ENCODE results near the gene PRKCQ.

DNA sequence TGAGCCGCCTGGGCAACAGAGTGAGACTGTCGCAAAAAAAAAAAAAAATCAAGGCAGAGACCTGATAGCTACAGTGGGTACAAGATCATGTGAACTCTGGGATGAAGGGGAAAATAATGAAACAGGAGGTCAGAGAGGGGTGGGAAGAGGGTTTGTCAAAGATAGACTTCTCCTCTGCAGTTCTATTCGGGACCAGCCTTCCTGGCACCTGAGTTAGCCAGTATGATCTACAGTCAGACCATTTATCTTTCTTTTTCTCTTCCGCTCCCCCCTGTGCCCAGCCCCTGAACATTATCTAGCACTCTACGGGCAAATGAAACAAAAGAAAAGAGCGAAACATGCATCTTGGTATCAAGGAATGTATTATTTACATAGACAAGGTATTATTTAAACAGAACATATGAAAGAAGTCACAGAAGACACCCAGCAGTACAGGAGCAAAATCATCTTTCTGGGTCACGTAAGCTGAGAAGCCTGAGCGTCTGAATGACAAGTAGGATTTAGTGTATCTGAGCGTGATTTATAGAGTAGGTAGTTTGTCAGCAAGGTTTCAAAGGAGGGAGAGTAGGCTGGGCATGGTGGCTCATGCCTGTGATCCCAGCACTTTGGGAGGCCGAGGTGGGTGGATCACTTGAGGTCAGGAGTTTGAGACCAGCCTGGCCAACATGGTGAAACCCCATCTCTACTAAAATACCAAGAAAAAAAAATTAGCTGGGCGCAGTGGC is 109.0 kb downstream of the PRKCQ start:
- no peak for TF ChIP-seq SUZ12 (IDR thresholded peaks at IDR 0.05)
- no peak for TF ChIP-seq BHLHE40 (IDR thresholded peaks at IDR 0.05; ENCODE audit: borderline replicate concordance)
- no peak for TF ChIP-seq ARNT (IDR thresholded peaks at IDR 0.05)
- TF ChIP-seq SP1 (IDR thresholded peaks at IDR 0.05) = no peak
- TF ChIP-seq, protein P1, sequence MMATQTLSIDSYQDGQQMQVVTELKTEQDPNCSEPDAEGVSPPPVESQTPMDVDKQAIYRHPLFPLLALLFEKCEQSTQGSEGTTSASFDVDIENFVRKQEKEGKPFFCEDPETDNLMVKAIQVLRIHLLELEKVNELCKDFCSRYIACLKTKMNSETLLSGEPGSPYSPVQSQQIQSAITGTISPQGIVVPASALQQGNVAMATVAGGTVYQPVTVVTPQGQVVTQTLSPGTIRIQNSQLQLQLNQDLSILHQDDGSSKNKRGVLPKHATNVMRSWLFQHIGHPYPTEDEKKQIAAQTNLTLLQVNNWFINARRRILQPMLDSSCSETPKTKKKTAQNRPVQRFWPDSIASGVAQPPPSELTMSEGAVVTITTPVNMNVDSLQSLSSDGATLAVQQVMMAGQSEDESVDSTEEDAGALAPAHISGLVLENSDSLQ (IDR thresholded peaks at IDR 0.05) = no peak
- no peak for TF ChIP-seq TARDBP (IDR thresholded peaks at IDR 0.05)
- TF ChIP-seq FOXM1 (IDR thresholded peaks at IDR 0.05; ENCODE audit: borderline replicate concordance) = no peak
- no peak for TF ChIP-seq LEF1 (IDR thresholded peaks at IDR 0.05; ENCODE audit: borderline replicate concordance)
- no peak for TF ChIP-seq L3MBTL2 (conservative IDR thresholded peaks at IDR 0.05)
- no peak for TF ChIP-seq CTBP1 (IDR thresholded peaks at IDR 0.05; ENCODE audit: borderline replicate concordance)
- TF ChIP-seq FOXA1 (IDR thresholded peaks at IDR 0.05) = no peak
- no peak for TF ChIP-seq FOXK2 (IDR thresholded peaks at IDR 0.05)
- TF ChIP-seq HDGF (IDR thresholded peaks at IDR 0.05; ENCODE audit: borderline replicate concordance) = no peak

All from HEK293T (cell line).